Central memory CD8-positive, alpha-beta T cell (primary cell): ENCODE data around the gene LARP1B.
"Not testable (repeated sequence)": the region's sequence is repeated elsewhere in the genome, so short reads cannot be mapped to it uniquely, and the experiment has no call there.

Source experiments
- ATAC-seq: fragments of 150-1000 bp; cut with Tn5 transposase; replicated peaks from 2 replicates; pipeline ENCODE4 v1.10.0; 2022; ENCODE audit warnings: mild to moderate bottlenecking, moderate FRiP score, moderate number of reproducible peaks; ENCODE audit not compliant: poor library complexity, severe bottlenecking; ENCODE audit errors: extremely low read depth
- DNase-seq, 2 donors: peaks; one replicate each; pipeline ENCODE4 v3.0.0; 2021; ENCODE audit warnings: low spot score in 2 of 2
- H3K27ac Mint-ChIP-seq: one replicate; pipeline ENCODE4 v1.8.0; 2022; ENCODE audit warnings: low read depth, mild to moderate bottlenecking, moderate library complexity, mixed read lengths
- H3K27me3 Mint-ChIP-seq: one replicate; pipeline ENCODE4 v1.8.0; 2022; ENCODE audit warnings: mixed read lengths
- H3K36me3 Mint-ChIP-seq: one replicate; pipeline ENCODE4 v1.8.0; 2022; ENCODE audit warnings: mild to moderate bottlenecking, moderate library complexity, mixed read lengths; ENCODE audit not compliant: insufficient read depth
- H3K4me1 Mint-ChIP-seq: one replicate; pipeline ENCODE4 v1.8.0; 2022; ENCODE audit warnings: mixed read lengths
- H3K4me3 Mint-ChIP-seq: one replicate; pipeline ENCODE4 v1.8.0; 2022; ENCODE audit warnings: mild to moderate bottlenecking, moderate library complexity, mixed read lengths
- H3K9me3 Mint-ChIP-seq: one replicate; pipeline ENCODE4 v1.8.0; 2022; ENCODE audit warnings: mixed read lengths

The LARP1B gene

GRCh38 chr4:128242601-128243000, 181.5 kb downstream of the LARP1B start:
- H3K27me3 Mint-ChIP-seq: peaks cover 49% of the 10 kb centered on the region
- no peaks in the 10 kb centered on the region for H3K36me3 Mint-ChIP-seq
- H3K4me1 Mint-ChIP-seq: no peaks in the 10 kb centered on the region
- ATAC-seq (no peak), DNase-seq (no peak)
- no peak overlapping the region for H3K4me3 Mint-ChIP-seq
- no peak overlapping the region for H3K27ac Mint-ChIP-seq
- no peaks in the 10 kb centered on the region for H3K9me3 Mint-ChIP-seq

GRCh38 chr4:128244379-128244778, 183.3 kb downstream of the LARP1B start:
- no peaks in the 10 kb centered on the region for H3K4me1 Mint-ChIP-seq
- H3K27me3 Mint-ChIP-seq: peaks cover 40% of the 10 kb centered on the region
- no peaks in the 10 kb centered on the region for H3K9me3 Mint-ChIP-seq
- H3K27ac Mint-ChIP-seq: no peak overlapping the region
- ATAC-seq (no peak), DNase-seq (no peak)
- no peak overlapping the region for H3K4me3 Mint-ChIP-seq
- H3K36me3 Mint-ChIP-seq: no peaks in the 10 kb centered on the region

GRCh38 chr4:128245391-128245790, 184.3 kb downstream of the LARP1B start:
- H3K27ac Mint-ChIP-seq, DNase-seq, H3K4me1 Mint-ChIP-seq, ATAC-seq, H3K9me3 Mint-ChIP-seq, H3K4me3 Mint-ChIP-seq, H3K36me3 Mint-ChIP-seq: not testable (repeated sequence)
- peaks cover 30% of the 10 kb centered on the region for H3K27me3 Mint-ChIP-seq

- no peak overlapping the region for H3K27ac Mint-ChIP-seq
- H3K4me3 Mint-ChIP-seq: no peak overlapping the region
- no peaks in the 10 kb centered on the region for H3K9me3 Mint-ChIP-seq
- ATAC-seq (no peak), DNase-seq (no peak)
- peaks cover 24% of the 10 kb centered on the region for H3K27me3 Mint-ChIP-seq
- no peaks in the 10 kb centered on the region for H3K36me3 Mint-ChIP-seq
- no peaks in the 10 kb centered on the region for H3K4me1 Mint-ChIP-seq
These were observed 186.8 kb downstream of the LARP1B start for GRCh38 chr4:128247906-128248305.

GRCh38 chr4:128249787-128250668, 188.9 kb downstream of the LARP1B start:
- Mint-ChIP-seq H3K4me3 (no peak overlapping the region), H3K27ac (no peak overlapping the region), H3K4me1 (no peaks in the 10 kb centered on the region), H3K27me3 (peaks cover 33% of the 10 kb centered on the region), H3K9me3 (no peaks in the 10 kb centered on the region), H3K36me3 (no peaks in the 10 kb centered on the region)
- no peak for ATAC-seq
- no peak for DNase-seq

- Mint-ChIP-seq H3K9me3 (no peaks in the 10 kb centered on the region), H3K27ac (no peak overlapping the region), H3K4me1 (no peaks in the 10 kb centered on the region), H3K27me3 (peaks cover 48% of the 10 kb centered on the region), H3K36me3 (no peaks in the 10 kb centered on the region), H3K4me3 (no peak overlapping the region)
- DNase-seq (no peak), ATAC-seq (no peak)
These were observed 194.8 kb downstream of the LARP1B start for GRCh38 chr4:128255906-128256305.

- Mint-ChIP-seq H3K36me3 (no peaks in the 10 kb centered on the region), H3K4me1 (no peaks in the 10 kb centered on the region), H3K4me3 (no peak overlapping the region), H3K27ac (no peak overlapping the region), H3K9me3 (no peaks in the 10 kb centered on the region), H3K27me3 (peaks cover 54% of the 10 kb centered on the region)
- no peak for DNase-seq
- no peak for ATAC-seq
These were observed 195.4 kb downstream of the LARP1B start for GRCh38 chr4:128256539-128256938.

- not testable (repeated sequence) for H3K27ac Mint-ChIP-seq, H3K9me3 Mint-ChIP-seq, H3K36me3 Mint-ChIP-seq, H3K4me1 Mint-ChIP-seq, ATAC-seq, DNase-seq, H3K4me3 Mint-ChIP-seq
- peaks cover 44% of the 10 kb centered on the region for H3K27me3 Mint-ChIP-seq
These were observed 197.1 kb downstream of the LARP1B start for GRCh38 chr4:128258166-128258565.

GRCh38 chr4:128259889-128260288, 198.8 kb downstream of the LARP1B start:
- not testable (repeated sequence) for H3K27ac Mint-ChIP-seq, H3K4me3 Mint-ChIP-seq, DNase-seq, H3K4me1 Mint-ChIP-seq, H3K36me3 Mint-ChIP-seq, ATAC-seq, H3K9me3 Mint-ChIP-seq
- H3K27me3 Mint-ChIP-seq: peaks cover 34% of the 10 kb centered on the region
